Mucosa of descending colon (tissue), 3 donors: ENCODE measurements around the gene ELOVL1. TPM values are rescaled to one million over a fixed set of nuclear protein-coding genes. Genes with fewer than 3 reads are reported as not detected.

Source experiments
- ATAC-seq: fragments of 200-7000 bp; cut with Tn5 transposase; one replicate; pipeline ENCODE4 v1.9.1; 2020; ENCODE audit warnings: mild to moderate bottlenecking, moderate library complexity
- DNase-seq, 3 donors: peaks; one replicate each; pipeline ENCODE4 v3.0.0-alpha.2; 2020
- H3K36me3 ChIP-seq: fragments of 200-600 bp; one replicate; pipeline ENCODE4 v1.8.0; 2021; ENCODE audit warnings: low read depth, mild to moderate bottlenecking
- H3K4me1 ChIP-seq: fragments of 200-600 bp; one replicate; pipeline ENCODE4 v1.8.0; 2021; ENCODE audit warnings: low read depth, mild to moderate bottlenecking
- H3K4me3 ChIP-seq: fragments of 200-600 bp; one replicate; pipeline ENCODE4 v1.8.0; 2021; ENCODE audit warnings: mild to moderate bottlenecking
- H3K9me3 ChIP-seq: fragments of 200-600 bp; one replicate; pipeline ENCODE4 v1.8.0; 2021; ENCODE audit warnings: mild to moderate bottlenecking
- CTCF ChIP-seq: fragments of 200-600 bp; IDR thresholded peaks from one replicate; pipeline ENCODE4 v1.8.0; 2022; ENCODE audit warnings: antibody characterized with exemption, mild to moderate bottlenecking
- intact Hi-C, 2 donors: fragments of 100-400 bp; cut with DNase I in 1 of 2; cut with micrococcal nuclease in 1 of 2; formaldehyde crosslinking; loops; one replicate each; pipeline versions ENCODE4 v1.11.0 to v1.11.1; 2022; cut with DNase I, micrococcal nuclease
- total RNA-seq, 3 donors: library from RNA; stranded (reverse); fragmentation: NEBNext Ultra II Directional in 2 of 3; extraction: Animal tissue kit (Norgen Biotek cat#: 25700) in 2 of 3; gene quantifications; one replicate each; pipeline versions ENCODE4 v1.2.1 to v1.2.4, GENCODE V29; 2021 to 2023
- donor health status: DM: no; HTN: no; CAD: no; lungs with moderate emphysema.
- donor health status: DM: no; HTN: no; CAD: no.
- donor health status: DM: no; HTN: yes; CAD: no.

Gene ELOVL1
- total RNA-seq, 3 donors from 2014 or later: 80.0 to 171 (median 104) TPM

- ATAC-seq: no peak
- no peaks in the 10 kb centered on the region for H3K36me3 ChIP-seq
- DNase-seq: no peak
- H3K9me3 ChIP-seq: peaks cover 16% of the 10 kb centered on the region
- H3K4me3 ChIP-seq: no peak overlapping the region
- TF ChIP-seq CTCF: no peak
- intact Hi-C loops: no loop called here
- no peaks in the 10 kb centered on the region for H3K4me1 ChIP-seq
Measured at GRCh38 chr1:43322506-43322905, 45.3 kb downstream of the ELOVL1 start.

DNA sequence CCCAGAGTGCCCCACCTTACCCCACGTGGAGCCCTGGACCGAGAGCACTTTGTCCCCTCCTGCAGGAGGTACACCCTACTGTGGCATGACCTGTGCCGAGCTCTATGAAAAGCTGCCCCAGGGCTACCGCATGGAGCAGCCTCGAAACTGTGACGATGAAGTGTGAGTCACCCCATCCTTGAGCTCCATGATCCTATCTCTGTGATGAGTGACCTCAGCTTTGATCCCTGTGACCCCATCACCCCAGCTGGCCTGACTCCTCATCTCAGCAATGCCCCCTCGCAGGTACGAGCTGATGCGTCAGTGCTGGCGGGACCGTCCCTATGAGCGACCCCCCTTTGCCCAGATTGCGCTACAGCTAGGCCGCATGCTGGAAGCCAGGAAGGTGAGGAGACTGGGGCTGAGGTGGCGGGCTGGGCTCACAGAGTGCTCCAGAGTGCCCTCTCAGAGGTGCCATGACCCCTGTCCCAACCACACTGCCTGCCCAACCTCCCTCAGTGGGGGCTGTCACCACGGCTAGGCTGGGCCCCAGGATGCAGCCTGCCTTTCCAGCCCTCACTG is 46.4 kb downstream of the ELOVL1 start:
- ATAC-seq (no peak), DNase-seq (no peak)
- Histone ChIP-seq H3K9me3 (peaks cover 16% of the 10 kb centered on the region), H3K36me3 (no peaks in the 10 kb centered on the region), H3K4me1 (no peaks in the 10 kb centered on the region), H3K4me3 (no peak overlapping the region)
- intact Hi-C loops: no loop called here
- no peak for TF ChIP-seq CTCF

- no peak for TF ChIP-seq CTCF
- Histone ChIP-seq H3K9me3 (peaks cover 2% of the 10 kb centered on the region), H3K36me3 (no peaks in the 10 kb centered on the region), H3K4me3 (no peak overlapping the region), H3K4me1 (no peaks in the 10 kb centered on the region)
- DNase-seq (no peak), ATAC-seq (peak; percentile 43)
- intact Hi-C loops: no loop called here
Measured at GRCh38 chr1:43319766-43320165, 48.0 kb downstream of the ELOVL1 start.

GRCh38 chr1:43319288-43319687 is 48.5 kb downstream of the ELOVL1 start:
- no peak for TF ChIP-seq CTCF
- intact Hi-C loops: no loop called here
- H3K4me3 ChIP-seq: no peak overlapping the region
- DNase-seq (no peak), ATAC-seq (no peak)
- H3K4me1 ChIP-seq: no peaks in the 10 kb centered on the region
- no peaks in the 10 kb centered on the region for H3K36me3 ChIP-seq
- no peaks in the 10 kb centered on the region for H3K9me3 ChIP-seq

GRCh38 chr1:43318831-43319230 is 49.0 kb downstream of the ELOVL1 start:
- peaks cover 2% of the 10 kb centered on the region for H3K4me1 ChIP-seq
- intact Hi-C loops: no loop called here
- H3K36me3 ChIP-seq: no peaks in the 10 kb centered on the region
- no peak for ATAC-seq
- H3K4me3 ChIP-seq: no peak overlapping the region
- H3K9me3 ChIP-seq: no peaks in the 10 kb centered on the region
- TF ChIP-seq CTCF: no peak
- no peak for DNase-seq
